PC-9 (cell line): ENCODE results near the gene RGPD6. TPM values are rescaled to one million over a fixed set of nuclear protein-coding genes. Genes with fewer than 3 reads are reported as not detected.
"Not testable (repeated sequence)": the region's sequence is repeated elsewhere in the genome, so short reads cannot be mapped to it uniquely, and the experiment has no call there.

ENCODE experiments used
- Bru-seq: library from RNA; stranded (reverse); fragments of 400-500 nt; gene quantifications from one replicate; lab custom pipeline; 2021; lab: Mats Ljungman, UMichigan
- BruChase-seq, 2 experiments: library from RNA; stranded (reverse); fragments of 400-500 nt; gene quantifications; one replicate each; lab custom pipeline; 2021; lab: Mats Ljungman, UMichigan
- BruUV-seq: library from RNA; stranded (reverse); fragments of 400-500 nt; replicated peaks from 2 replicates; lab custom pipeline; 2021; lab: Mats Ljungman, UMichigan
- CTCF ChIA-PET: fragments of 300-600 bp; sonication (Branson Sonifier 250); formaldehyde crosslinking; loops from one replicate; lab custom pipeline; 2022; ENCODE audit warnings: antibody characterized with exemption; lab: Charles Lee
- POLR2A ChIA-PET: fragments of 300-600 bp; sonication (Branson Sonifier 250); formaldehyde crosslinking; loops from one replicate; lab custom pipeline; 2022; ENCODE audit warnings: antibody characterized with exemption; ENCODE audit not compliant: unreplicated experiment; lab: Charles Lee
- DNase-seq, 2 experiments: peaks; one replicate each; pipeline versions ENCODE4 v3.0.0 to v3.0.0-alpha.2; 2015 to 2022; ENCODE audit warnings: mixed read lengths in 1 of 2
- H2AFZ ChIP-seq: fragments of 200-600 bp; sonication (generic); 2 replicates; pipeline ENCODE4 v1.8.1; 2017; ENCODE audit warnings: antibody characterized with exemption
- H3F3A ChIP-seq: fragments of 200-600 bp; sonication (generic); 2 replicates; pipeline ENCODE4 v1.8.1; 2017; ENCODE audit warnings: antibody characterized with exemption, mild to moderate bottlenecking, low read depth; ENCODE audit not compliant: insufficient read depth
- H3K27ac ChIP-seq: fragments of 200-600 bp; sonication (generic); 2 replicates; pipeline ENCODE4 v1.6.1; 2016; ENCODE audit warnings: mixed run types
- H3K27me3 ChIP-seq: fragments of 200-600 bp; sonication (generic); 2 replicates; pipeline ENCODE4 v1.6.1; 2016; ENCODE audit warnings: low read depth, mixed run types; ENCODE audit not compliant: insufficient read depth
- H3K36me3 ChIP-seq: fragments of 200-600 bp; sonication (generic); 2 replicates; pipeline ENCODE4 v1.6.1; 2016; ENCODE audit warnings: low read depth, mixed run types
- H3K4me1 ChIP-seq: fragments of 200-600 bp; sonication (generic); replicated peaks from 2 replicates; pipeline ENCODE4 v1.6.1; 2016; ENCODE audit warnings: mixed run types; ENCODE audit not compliant: insufficient read depth
- H3K4me2 ChIP-seq: fragments of 200-600 bp; sonication (generic); 2 replicates; pipeline ENCODE4 v1.6.1; 2017; ENCODE audit warnings: mixed run types
- H3K4me3 ChIP-seq: fragments of 200-600 bp; sonication (generic); 2 replicates; pipeline ENCODE4 v1.6.1; 2016; ENCODE audit warnings: mixed run types
- H3K79me2 ChIP-seq: fragments of 200-600 bp; sonication (generic); 2 replicates; pipeline ENCODE4 v1.6.1; 2017; ENCODE audit warnings: low read depth, mixed run types
- H3K9me2 ChIP-seq: fragments of 200-600 bp; sonication (generic); 2 replicates; pipeline ENCODE4 v1.8.1; 2017; ENCODE audit warnings: mild to moderate bottlenecking; ENCODE audit not compliant: insufficient read depth
- H3K9me3 ChIP-seq: fragments of 200-600 bp; sonication (generic); 2 replicates; pipeline ENCODE4 v1.8.1; 2016; ENCODE audit warnings: low read depth; ENCODE audit not compliant: insufficient read depth
- H4K20me1 ChIP-seq: fragments of 200-600 bp; sonication (generic); 2 replicates; pipeline ENCODE4 v1.8.1; 2017; ENCODE audit not compliant: insufficient read depth
- intact Hi-C: fragments of 100-400 bp; cut with micrococcal nuclease; formaldehyde crosslinking; loops from one replicate; pipeline ENCODE4 v1.10.0; 2022; ENCODE audit not compliant: unreplicated experiment
- long read RNA-seq: library from polyadenylated mRNA; stranded (forward); transcript quantifications from one replicate; pipeline ENCODE4 v2.0.0, GENCODE V29; 2022
- total RNA-seq: library from RNA; stranded (reverse); gene quantifications from 2 replicates; pipeline ENCODE4 v1.2.3, GENCODE V29; 2021

RGPD6 gene
- 14.8 and 21.2 TPM in 2 replicates for total RNA-seq
- Bru-seq, nascent RNA, result percentile 9 among the genes with signal in this experiment
- percentile 10 among the genes with signal in this experiment for BruChase-seq, experiment 1, labeled RNA remaining after a 2-hour chase
- BruChase-seq, experiment 2, labeled RNA remaining after a 6-hour chase, result percentile 8 among the genes with signal in this experiment
- long read RNA-seq, full-length matches to known transcripts, result 1 of 3 reads
- long read RNA-seq, partial matches to known transcripts, result 2 of 3 reads
- long read RNA-seq, other reads (novel, unspliced or antisense), result 0 of 3 reads

DNA sequence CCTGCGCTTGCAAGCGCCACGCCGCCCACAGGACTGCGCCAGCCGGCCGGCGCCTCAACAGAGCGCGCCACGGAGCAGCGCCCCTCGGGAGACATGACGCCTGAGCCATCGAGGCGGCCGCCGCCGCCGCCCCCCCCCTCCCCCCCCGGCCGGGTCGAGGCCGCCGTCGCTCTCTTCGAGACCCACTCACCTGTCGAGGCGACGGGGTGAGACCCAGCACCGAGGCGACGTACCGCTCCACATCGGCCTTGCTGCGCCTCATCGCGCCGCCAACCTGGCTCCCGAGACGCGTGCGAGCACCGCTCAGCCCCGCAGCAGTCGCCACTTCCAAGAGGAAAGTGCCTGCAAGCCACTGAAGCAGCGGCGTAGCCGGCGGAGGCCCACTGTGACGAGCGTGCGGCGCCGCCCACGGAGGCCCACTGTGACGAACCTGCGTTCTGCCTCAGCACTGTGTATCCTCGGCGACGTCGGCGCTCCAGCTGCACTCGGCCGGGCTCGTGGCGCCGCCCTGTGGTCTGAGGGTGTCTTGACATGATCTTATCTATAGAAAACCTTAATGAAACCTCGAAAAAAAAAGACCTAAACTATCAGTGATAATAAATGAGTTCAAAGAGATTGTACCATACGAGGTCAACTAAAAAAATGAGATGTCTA is at the start of gene RGPD6:
Gene RGPD6 (minus strand): TSS at position 460 of the 654 bp plus-strand sequence. CDS start 198 bp downstream, at position 262.
- H4K20me1 ChIP-seq, H3F3A ChIP-seq, H3K9me3 ChIP-seq, CTCF ChIA-PET, H3K4me2 ChIP-seq, H3K9me2 ChIP-seq, H3K4me1 ChIP-seq, intact Hi-C loops, BruUV-seq, H3K27me3 ChIP-seq, DNase-seq, H3K79me2 ChIP-seq, H3K27ac ChIP-seq, H3K36me3 ChIP-seq, H3K4me3 ChIP-seq, H2AFZ ChIP-seq, POLR2A ChIA-PET: not testable (repeated sequence)

DNA sequence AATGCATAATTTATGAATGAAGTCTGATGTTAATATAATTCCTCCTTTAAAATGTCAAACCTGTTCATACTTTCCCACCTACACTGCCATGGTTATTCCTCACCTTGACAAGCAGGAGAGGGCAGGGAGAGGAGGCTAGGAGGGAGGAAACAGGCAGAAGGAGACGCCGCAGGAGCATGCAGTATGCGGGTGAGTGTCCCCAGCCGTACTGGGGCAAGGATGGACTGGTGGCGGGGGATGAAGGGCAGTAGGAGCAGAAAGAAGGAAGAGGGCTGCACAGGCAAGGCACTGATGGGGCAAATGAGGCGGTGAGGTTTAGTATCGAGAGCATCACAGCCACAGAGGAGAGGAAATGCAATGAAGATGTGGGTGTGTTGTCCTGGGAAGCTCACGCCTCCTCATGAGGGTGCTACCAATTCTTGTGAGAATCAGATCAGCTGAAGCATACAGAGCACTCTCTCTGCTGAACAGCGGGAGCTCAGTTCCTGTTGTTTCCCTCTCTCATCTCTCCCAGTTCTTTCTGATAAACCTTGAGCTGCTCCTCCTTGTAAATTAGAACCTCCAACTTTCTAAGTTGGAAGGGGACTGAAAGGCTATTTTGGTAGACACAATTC is 42.4 kb upstream of the RGPD6 start:
- CTCF ChIA-PET, H3K27me3 ChIP-seq, H3K9me2 ChIP-seq, H3K79me2 ChIP-seq, H2AFZ ChIP-seq, BruUV-seq, H3F3A ChIP-seq, H3K4me2 ChIP-seq, H3K9me3 ChIP-seq, H3K36me3 ChIP-seq, H3K4me3 ChIP-seq, intact Hi-C loops, H3K4me1 ChIP-seq, H4K20me1 ChIP-seq, DNase-seq, POLR2A ChIA-PET, H3K27ac ChIP-seq: not testable (repeated sequence)

DNA sequence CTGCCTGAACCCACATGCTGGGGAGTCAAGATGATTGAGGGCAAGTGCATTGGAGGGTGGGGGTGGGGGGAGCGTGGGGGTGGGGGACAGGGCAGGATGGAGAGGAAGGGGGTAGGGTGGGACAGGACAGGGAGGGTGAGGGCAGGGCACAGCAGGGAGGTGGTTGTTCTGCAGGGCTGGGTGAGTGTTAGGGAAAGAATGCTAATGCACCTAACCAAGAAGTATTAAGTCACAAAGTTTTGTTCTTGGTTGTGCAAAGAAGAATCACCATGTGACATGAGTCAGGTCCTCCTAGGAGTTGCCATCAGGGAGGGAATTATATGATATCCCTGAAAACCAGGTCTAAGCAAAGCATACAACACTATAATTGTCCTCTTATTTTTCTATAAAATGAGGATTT is 36.9 kb upstream of the RGPD6 start:
- H3K27ac ChIP-seq, H2AFZ ChIP-seq, intact Hi-C loops, BruUV-seq, POLR2A ChIA-PET, H3K9me3 ChIP-seq, H3K36me3 ChIP-seq, H3K27me3 ChIP-seq, CTCF ChIA-PET, H3K4me2 ChIP-seq, H3K9me2 ChIP-seq, H3K4me1 ChIP-seq, H4K20me1 ChIP-seq, H3K79me2 ChIP-seq, H3F3A ChIP-seq, H3K4me3 ChIP-seq, DNase-seq: not testable (repeated sequence)

DNA sequence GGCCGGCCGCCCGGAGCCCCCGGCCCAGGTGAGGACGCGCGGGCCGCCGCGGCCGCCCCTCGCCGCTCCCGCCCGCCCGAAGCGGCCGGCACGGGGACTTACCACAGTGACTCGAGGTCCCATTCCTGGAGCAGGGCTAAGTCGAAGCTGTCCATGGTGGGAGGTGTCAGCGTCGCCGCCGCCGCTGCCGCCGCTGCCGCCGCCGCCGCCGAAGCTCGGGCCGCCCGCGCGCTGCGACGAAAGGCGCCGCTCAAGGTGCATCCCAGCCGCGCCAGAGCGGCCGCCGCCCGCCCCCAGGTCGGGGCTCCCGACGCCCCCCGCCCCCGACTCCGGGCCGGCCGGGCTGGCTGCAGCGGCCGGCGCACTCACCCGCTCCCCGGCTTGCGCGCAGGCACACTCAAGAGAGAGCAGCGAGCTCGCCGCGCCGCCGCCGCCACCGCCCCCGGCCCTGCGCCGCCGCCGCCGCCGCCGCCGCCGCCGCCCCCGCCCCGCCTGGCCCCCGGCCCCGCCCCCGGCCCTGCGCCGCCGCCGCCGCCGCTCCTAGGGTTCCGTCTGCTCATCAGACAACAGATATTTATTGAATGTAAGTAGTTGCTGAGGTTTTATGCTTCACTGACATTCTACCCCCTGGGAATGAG is 33.7 kb upstream of the RGPD6 start:
- H3K4me1 ChIP-seq, H3K27ac ChIP-seq, H4K20me1 ChIP-seq, H3K27me3 ChIP-seq, H3K79me2 ChIP-seq, H3K36me3 ChIP-seq, H3K9me3 ChIP-seq, H3K4me3 ChIP-seq, intact Hi-C loops, CTCF ChIA-PET, BruUV-seq, H3K4me2 ChIP-seq, H3F3A ChIP-seq, H2AFZ ChIP-seq, POLR2A ChIA-PET, H3K9me2 ChIP-seq: not testable (repeated sequence)
- DNase-seq, result peak in 1 of 2 experiments; percentile 16

DNA sequence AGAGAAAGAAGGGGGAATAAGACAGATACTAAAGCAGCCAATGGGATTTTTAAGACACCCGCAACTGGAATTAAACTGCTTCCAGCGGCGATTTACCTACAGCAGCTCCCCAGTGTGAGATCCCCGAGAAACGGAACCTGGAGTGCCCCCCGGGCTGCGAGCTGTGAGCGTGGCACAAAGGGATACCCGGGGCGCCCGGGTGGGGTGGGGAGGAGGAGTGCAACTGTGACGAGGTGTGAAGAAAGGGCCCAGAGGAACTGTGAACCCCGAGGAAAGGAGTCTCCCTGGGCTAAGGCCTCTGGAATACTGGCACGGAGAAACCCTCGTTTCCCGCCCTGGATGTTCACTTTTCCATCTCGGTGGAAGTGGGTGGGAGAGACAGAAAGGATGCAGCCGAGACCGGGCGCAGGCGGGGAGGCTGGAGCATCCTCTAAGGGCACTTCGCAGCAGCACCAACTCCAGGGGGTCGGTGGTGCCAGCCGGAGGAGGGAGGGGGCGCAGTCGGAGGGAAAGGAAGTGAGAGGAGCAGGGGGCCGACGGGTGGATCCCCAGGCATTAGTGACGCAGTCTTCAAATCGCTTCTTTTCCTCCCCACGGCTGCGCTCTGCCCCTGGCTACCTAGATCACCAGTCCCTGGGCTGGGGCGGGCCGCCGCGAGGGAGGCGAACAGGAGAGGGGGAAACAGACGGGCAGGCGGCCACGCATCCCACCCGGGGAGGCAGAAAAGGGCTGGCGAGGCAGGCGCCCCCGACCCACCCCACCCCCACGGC is 33.0 kb upstream of the RGPD6 start:
- BruUV-seq, H2AFZ ChIP-seq, H3K4me1 ChIP-seq, H3K27ac ChIP-seq, intact Hi-C loops, DNase-seq, H3K79me2 ChIP-seq, H3K9me3 ChIP-seq, H3K27me3 ChIP-seq, POLR2A ChIA-PET, H3F3A ChIP-seq, H4K20me1 ChIP-seq, H3K4me2 ChIP-seq, CTCF ChIA-PET, H3K9me2 ChIP-seq, H3K36me3 ChIP-seq, H3K4me3 ChIP-seq: not testable (repeated sequence)

DNA sequence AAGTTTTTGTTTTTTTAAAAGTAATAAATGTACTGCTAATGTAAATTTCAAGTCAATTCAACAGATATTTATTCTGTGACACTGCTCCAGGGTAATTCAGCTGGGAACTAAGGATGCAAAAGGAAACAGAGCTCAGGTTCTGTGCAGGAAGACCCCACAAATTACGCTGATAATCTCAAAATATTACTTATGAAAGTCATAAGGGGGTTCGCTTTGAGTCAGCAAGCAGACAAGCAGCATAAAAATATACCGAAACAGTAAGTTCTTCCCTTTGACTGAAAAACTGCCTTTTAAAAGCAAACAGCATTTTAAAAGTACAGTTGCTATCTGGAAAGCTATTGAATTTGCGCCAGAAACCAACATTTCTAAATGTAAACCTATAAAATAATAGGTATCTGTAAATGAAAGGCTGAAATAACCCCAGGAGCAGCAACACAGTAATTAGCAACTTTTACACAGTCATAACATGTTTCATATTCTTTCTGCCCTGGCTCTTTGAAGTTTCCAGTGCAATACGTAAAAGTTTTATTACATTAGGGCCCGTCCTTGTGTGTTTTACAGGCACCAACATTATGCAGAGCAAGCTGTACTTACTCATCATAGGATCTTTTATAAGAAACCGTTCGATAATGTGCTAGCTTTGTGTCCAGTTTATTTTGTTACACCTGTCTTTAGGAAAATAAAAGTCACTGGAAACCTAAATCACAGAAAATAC is 31.9 kb upstream of the RGPD6 start:
- H3K4me3 ChIP-seq, H3K79me2 ChIP-seq, H3K27ac ChIP-seq, H3K9me3 ChIP-seq, CTCF ChIA-PET, H3K27me3 ChIP-seq, H2AFZ ChIP-seq, H4K20me1 ChIP-seq, H3K36me3 ChIP-seq, H3K4me2 ChIP-seq, H3K4me1 ChIP-seq, DNase-seq, BruUV-seq, intact Hi-C loops, H3F3A ChIP-seq, H3K9me2 ChIP-seq, POLR2A ChIA-PET: not testable (repeated sequence)
